CD4-positive, alpha-beta T cell treated with Interleukin-10 for 1 hour (primary cell): Measurements from ENCODE around the gene OR8S1.

ENCODE experiments used
- DNase-seq: peaks from one replicate; pipeline ENCODE4 v3.0.0-alpha.2; 2020

OR8S1 gene

DNA sequence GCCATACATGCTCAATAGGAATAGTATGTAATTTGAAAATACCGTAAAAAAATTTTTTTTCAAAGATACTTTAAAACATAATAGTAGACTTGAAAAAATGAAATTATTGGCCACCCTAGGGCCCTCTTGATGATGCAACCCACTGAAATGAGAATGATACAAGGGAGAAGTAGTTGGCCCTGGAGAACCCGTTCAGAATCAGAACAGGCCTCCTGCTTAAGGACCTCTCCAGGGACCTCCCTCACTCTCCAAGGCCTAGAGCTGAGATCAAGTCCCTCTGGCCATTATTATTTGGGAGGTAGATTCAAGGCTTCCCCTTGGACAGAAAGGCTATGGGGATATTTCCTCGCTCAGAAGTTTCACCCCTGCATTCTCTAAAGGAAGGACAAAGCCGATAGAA, 32.5 kb downstream of the OR8S1 start:
- DNase-seq, result no peak

DNA sequence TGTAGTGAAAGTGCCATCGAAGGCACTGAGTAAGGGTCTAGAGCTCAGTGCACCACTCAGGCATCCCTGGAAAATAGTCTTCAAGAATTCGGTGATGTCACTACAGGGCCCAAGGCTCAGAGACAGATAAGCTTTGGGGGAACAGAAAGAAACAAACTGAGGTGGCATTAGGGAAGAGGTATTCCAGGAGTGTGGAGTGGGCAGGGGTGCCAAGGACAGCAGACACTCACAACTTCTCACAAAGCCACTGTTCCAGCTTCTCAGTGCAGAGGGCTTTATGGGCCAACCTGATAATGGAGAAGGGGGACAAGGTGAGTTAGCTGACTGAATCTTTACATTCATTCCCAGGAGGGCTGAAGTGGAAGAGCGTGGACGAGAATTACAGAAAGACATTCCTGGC, 42.3 kb downstream of the OR8S1 start:
- no peak for DNase-seq

DNA sequence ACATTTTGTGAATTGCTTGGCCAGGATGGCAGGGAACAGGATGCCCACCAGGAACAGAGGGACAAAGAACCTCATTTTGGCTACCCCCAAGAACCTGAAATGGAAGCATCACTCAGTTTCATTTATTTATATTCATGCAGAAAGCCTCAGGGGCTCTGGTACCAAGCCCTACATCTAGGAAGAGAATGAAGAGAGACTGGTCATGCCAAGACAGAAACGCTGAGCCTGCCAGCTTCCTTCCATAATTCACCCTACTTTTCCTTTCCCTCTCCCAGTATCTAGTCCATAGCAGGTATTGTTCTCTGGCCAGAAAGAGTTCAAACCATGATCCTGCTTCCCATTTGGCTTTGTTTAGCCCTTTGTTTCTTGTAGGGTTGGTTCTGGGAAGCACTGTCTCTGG, 44.5 kb downstream of the OR8S1 start, which contains the start of gene LALBA:
TSS of gene LALBA (minus strand) at position 101 of the 400 bp plus-strand sequence. CDS start at position 75, 26 bp downstream.
- no peak for DNase-seq

DNA sequence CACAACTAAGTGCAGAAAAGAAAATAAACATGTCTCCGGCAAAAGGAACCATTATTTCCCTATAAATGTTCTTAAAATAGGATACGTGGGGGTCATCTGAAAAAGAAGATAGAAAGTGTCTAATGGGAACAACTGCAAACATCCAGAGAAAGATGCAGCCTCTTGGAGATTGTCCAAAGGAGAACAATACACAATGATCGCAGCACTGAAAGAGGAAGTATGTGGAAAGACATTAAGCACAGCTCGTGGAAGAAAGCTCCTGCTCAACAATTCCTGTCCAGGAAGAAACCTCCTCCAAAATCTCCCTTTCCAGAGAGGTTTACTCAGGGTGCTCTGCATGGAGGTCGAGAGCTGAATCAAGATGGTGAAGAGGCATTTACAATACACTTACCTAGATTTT, 46.9 kb downstream of the OR8S1 start:
- no peak for DNase-seq
